ACC112 (cell line): ENCODE data around the gene KLHL29.
"Not testable (repeated sequence)": the region's sequence is repeated elsewhere in the genome, so short reads cannot be mapped to it uniquely, and the experiment has no call there.

ENCODE experiments used
- H2AFZ ChIP-seq: fragments of 200-600 bp; sonication (generic); one replicate; pipeline ENCODE4 v1.6.0; 2017; ENCODE audit warnings: antibody characterized with exemption, low read length; ENCODE audit not compliant: unreplicated experiment
- H3K27ac ChIP-seq: fragments of 200-600 bp; sonication (generic); 2 replicates; pipeline ENCODE4 v1.5.1; 2014; ENCODE audit warnings: low read depth, mild to moderate bottlenecking, antibody characterized with exemption, low read length, moderate library complexity
- H3K27me3 ChIP-seq: fragments of 200-600 bp; sonication (generic); 2 replicates; pipeline ENCODE4 v1.6.1; 2014; ENCODE audit warnings: mild to moderate bottlenecking, antibody characterized with exemption, low read length, moderate library complexity, mixed read lengths; ENCODE audit not compliant: insufficient read depth
- H3K36me3 ChIP-seq: fragments of 200-600 bp; sonication (generic); 2 replicates; pipeline ENCODE4 v1.6.1; 2016; ENCODE audit warnings: mild to moderate bottlenecking, antibody characterized with exemption, low read length, moderate library complexity, mixed read lengths; ENCODE audit not compliant: insufficient read depth
- H3K4me1 ChIP-seq: fragments of 200-600 bp; sonication (generic); one replicate; pipeline ENCODE4 v1.6.1; 2016; ENCODE audit warnings: low read length, mixed read lengths; ENCODE audit not compliant: insufficient read depth, unreplicated experiment, control insufficient read depth
- H3K4me3 ChIP-seq: fragments of 200-600 bp; sonication (generic); 2 replicates; pipeline ENCODE4 v1.5.1; 2014; ENCODE audit warnings: mild to moderate bottlenecking, low read depth, low read length
- H3K79me2 ChIP-seq: fragments of 200-600 bp; sonication (generic); one replicate; pipeline ENCODE4 v1.6.0; 2016; ENCODE audit warnings: low read length; ENCODE audit not compliant: control insufficient read depth, unreplicated experiment, insufficient read depth

Gene KLHL29

GRCh38 chr2:23383100-23383499 is 1.9 kb upstream of the KLHL29 start:
- H3K27me3 ChIP-seq: no peaks in the 10 kb centered on the region
- no peaks in the 10 kb centered on the region for H3K36me3 ChIP-seq
- no peak overlapping the region for H2AFZ ChIP-seq
- peaks cover 21% of the 10 kb centered on the region for H3K79me2 ChIP-seq
- H3K4me3 ChIP-seq: no peak overlapping the region
- H3K27ac ChIP-seq: no peak overlapping the region
- peaks cover 38% of the 10 kb centered on the region for H3K4me1 ChIP-seq

- Histone ChIP-seq H3K27me3 (no peaks in the 10 kb centered on the region), H3K4me1 (peaks cover 33% of the 10 kb centered on the region), H3K79me2 (peaks cover 39% of the 10 kb centered on the region), H3K36me3 (no peaks in the 10 kb centered on the region), H2AFZ (peak overlapping the region; percentile 64), H3K27ac (peak overlapping the region; percentile 56; the same call in 1 of the 2 replicates), H3K4me3 (peak overlapping the region; percentile 90)
Measured at GRCh38 chr2:23385351-23385747, 370 bp downstream of the KLHL29 start.

GRCh38 chr2:23385748-23386338 is 864 bp downstream of the KLHL29 start:
- H3K4me1 ChIP-seq: peaks cover 28% of the 10 kb centered on the region
- peak overlapping the region; percentile 64 for H2AFZ ChIP-seq
- peak overlapping the region; percentile 90 for H3K4me3 ChIP-seq
- H3K79me2 ChIP-seq: peaks cover 40% of the 10 kb centered on the region
- H3K27ac ChIP-seq: peak overlapping the region; percentile 56; the same call in 1 of the 2 replicates
- no peaks in the 10 kb centered on the region for H3K36me3 ChIP-seq
- H3K27me3 ChIP-seq: no peaks in the 10 kb centered on the region

- peak overlapping the region; percentile 90 for H3K4me3 ChIP-seq
- no peaks in the 10 kb centered on the region for H3K27me3 ChIP-seq
- peak overlapping the region; percentile 64 for H2AFZ ChIP-seq
- H3K4me1 ChIP-seq: peaks cover 21% of the 10 kb centered on the region
- H3K79me2 ChIP-seq: peaks cover 44% of the 10 kb centered on the region
- no peaks in the 10 kb centered on the region for H3K36me3 ChIP-seq
- no peak overlapping the region for H3K27ac ChIP-seq
Measured at GRCh38 chr2:23386339-23387220, 1.6 kb downstream of the KLHL29 start.

- Histone ChIP-seq H3K27me3 (no peaks in the 10 kb centered on the region), H3K4me3 (peak overlapping the region; percentile 90), H2AFZ (peak overlapping the region; percentile 52), H3K27ac (no peak overlapping the region), H3K4me1 (peaks cover 18% of the 10 kb centered on the region), H3K79me2 (peaks cover 48% of the 10 kb centered on the region), H3K36me3 (no peaks in the 10 kb centered on the region)
Measured at GRCh38 chr2:23387221-23387550, 2.2 kb downstream of the KLHL29 start.

- peaks cover 53% of the 10 kb centered on the region for H3K79me2 ChIP-seq
- H3K4me1 ChIP-seq: peaks cover 18% of the 10 kb centered on the region
- H3K27me3 ChIP-seq: no peaks in the 10 kb centered on the region
- no peaks in the 10 kb centered on the region for H3K36me3 ChIP-seq
- no peak overlapping the region for H3K27ac ChIP-seq
- no peak overlapping the region for H2AFZ ChIP-seq
- 0 out of 2 replicates have a peak overlapping the region, but pooled peaks have one; percentile 31 for H3K4me3 ChIP-seq
Measured at GRCh38 chr2:23387845-23388244, 2.9 kb downstream of the KLHL29 start.

GRCh38 chr2:23388294-23388693 is 3.3 kb downstream of the KLHL29 start:
- no peak overlapping the region for H3K4me3 ChIP-seq
- no peaks in the 10 kb centered on the region for H3K27me3 ChIP-seq
- no peak overlapping the region for H2AFZ ChIP-seq

GRCh38 chr2:23388756-23389514 is 4.0 kb downstream of the KLHL29 start:
- no peaks in the 10 kb centered on the region for H3K27me3 ChIP-seq
- peaks cover 58% of the 10 kb centered on the region for H3K79me2 ChIP-seq
- H3K27ac ChIP-seq: no peak overlapping the region
- H3K36me3 ChIP-seq: no peaks in the 10 kb centered on the region
- H3K4me1 ChIP-seq: peaks cover 18% of the 10 kb centered on the region
- no peak overlapping the region for H2AFZ ChIP-seq
- H3K4me3 ChIP-seq: no peak overlapping the region

More at GRCh38 chr2:23388294-23388693, 3.3 kb downstream of the KLHL29 start:
- no peak overlapping the region for H3K27ac ChIP-seq
- H3K4me1 ChIP-seq: peaks cover 18% of the 10 kb centered on the region
- H3K36me3 ChIP-seq: no peaks in the 10 kb centered on the region
- peaks cover 58% of the 10 kb centered on the region for H3K79me2 ChIP-seq

GRCh38 chr2:23390152-23390551 is 5.2 kb downstream of the KLHL29 start:
- Histone ChIP-seq H3K4me3 (0 out of 2 replicates have a peak overlapping the region, but pooled peaks have one; percentile 39), H3K36me3 (no peaks in the 10 kb centered on the region), H3K79me2 (peaks cover 63% of the 10 kb centered on the region), H3K27me3 (no peaks in the 10 kb centered on the region), H2AFZ (no peak overlapping the region), H3K27ac (no peak overlapping the region), H3K4me1 (peaks cover 13% of the 10 kb centered on the region)

GRCh38 chr2:23391237-23391736 is 6.3 kb downstream of the KLHL29 start:
- H3K4me3 ChIP-seq, H3K27ac ChIP-seq, H3K27me3 ChIP-seq, H2AFZ ChIP-seq, H3K36me3 ChIP-seq: not testable (repeated sequence)
- peaks cover 13% of the 10 kb centered on the region for H3K4me1 ChIP-seq
- peaks cover 60% of the 10 kb centered on the region for H3K79me2 ChIP-seq
